MM.1S (cell line): ENCODE measurements around the gene SMURF1.

ENCODE experiments used
- DNase-seq: peaks from one replicate; pipeline ENCODE4 v3.0.0-alpha.2; 2015
- H2AFZ ChIP-seq: fragments of 300-600 bp; sonication (generic); 2 replicates; pipeline ENCODE4 v1.6.0; 2016; ENCODE audit warnings: antibody characterized with exemption, low read length
- H3F3A ChIP-seq: fragments of 300-600 bp; sonication (generic); 2 replicates; pipeline ENCODE4 v1.6.1; 2016; ENCODE audit warnings: mild to moderate bottlenecking, antibody characterized with exemption, low read length, moderate library complexity, mixed read lengths; ENCODE audit not compliant: insufficient read depth
- H3K27ac ChIP-seq: fragments of 300-600 bp; sonication (generic); 2 replicates; pipeline ENCODE4 v1.5.1; 2016; ENCODE audit warnings: mild to moderate bottlenecking, low read length
- H3K27me3 ChIP-seq: fragments of 300-600 bp; sonication (generic); replicated peaks from 2 replicates; pipeline ENCODE4 v1.6.0; 2016; ENCODE audit warnings: low read length; ENCODE audit not compliant: insufficient read depth
- H3K36me3 ChIP-seq: fragments of 300-600 bp; sonication (generic); replicated peaks from 2 replicates; pipeline ENCODE4 v1.6.1; 2016; ENCODE audit warnings: mild to moderate bottlenecking, low read length, mixed read lengths; ENCODE audit not compliant: insufficient read depth
- H3K4me1 ChIP-seq: fragments of 300-600 bp; sonication (generic); 2 replicates; pipeline ENCODE4 v1.6.1; 2016; ENCODE audit warnings: low read length, mixed read lengths
- H3K4me2 ChIP-seq: fragments of 300-600 bp; sonication (generic); 2 replicates; pipeline ENCODE4 v1.6.0; 2016; ENCODE audit warnings: low read depth, low read length
- H3K4me3 ChIP-seq: fragments of 300-600 bp; sonication (generic); 2 replicates; pipeline ENCODE4 v1.5.1; 2016; ENCODE audit warnings: low read length, mixed read lengths
- H3K79me2 ChIP-seq: fragments of 300-600 bp; sonication (generic); 2 replicates; pipeline ENCODE4 v1.6.1; 2016; ENCODE audit warnings: mixed run types, low read length, mixed read lengths
- H3K9ac ChIP-seq: fragments of 300-600 bp; sonication (generic); 2 replicates; pipeline ENCODE4 v1.6.1; 2016; ENCODE audit warnings: low read length, mixed read lengths
- H3K9me2 ChIP-seq: fragments of 300-600 bp; sonication (generic); replicated peaks from 2 replicates; pipeline ENCODE4 v1.6.1; 2016; ENCODE audit warnings: mild to moderate bottlenecking, low read length, mixed read lengths; ENCODE audit not compliant: insufficient read depth
- H3K9me3 ChIP-seq: fragments of 300-600 bp; sonication (generic); replicated peaks from 2 replicates; pipeline ENCODE4 v1.6.1; 2016; ENCODE audit warnings: mild to moderate bottlenecking, low read length, mixed read lengths; ENCODE audit not compliant: insufficient read depth
- H4K20me1 ChIP-seq: fragments of 300-600 bp; sonication (generic); 2 replicates; pipeline ENCODE4 v1.6.1; 2016; ENCODE audit warnings: mild to moderate bottlenecking, low read length, moderate library complexity, mixed read lengths; ENCODE audit not compliant: insufficient read depth
- CTCF ChIP-seq: fragments of 300-600 bp; sonication (generic); IDR thresholded peaks from 2 replicates; pipeline ENCODE4 v1.5.1; 2016; ENCODE audit warnings: antibody characterized with exemption, low read length, mixed read lengths
- EZH2 ChIP-seq: fragments of 300-600 bp; sonication (generic); optimal IDR thresholded peaks from 2 replicates; pipeline ENCODE3; 2017; ENCODE audit warnings: low read depth, mild to moderate bottlenecking, antibody characterized with exemption, low read length, mixed read lengths
- EZH2phosphoT487 ChIP-seq: fragments of 300-600 bp; sonication (generic); IDR thresholded peaks from 2 replicates; pipeline ENCODE4 v1.6.1; 2018; ENCODE audit warnings: antibody characterized with exemption, low read length

The SMURF1 gene

GRCh38 chr7:99180067-99180650, 36.3 kb upstream of the SMURF1 start:
- H3K36me3 ChIP-seq, result no peaks in the 10 kb centered on the region
- no peak overlapping the region for H3K4me2 ChIP-seq
- no peak for TF ChIP-seq EZH2phosphoT487
- no peak for TF ChIP-seq EZH2
- TF ChIP-seq CTCF, result no peak
- no peaks in the 10 kb centered on the region for H3K27me3 ChIP-seq
- H3K9ac ChIP-seq, result no peak overlapping the region
- no peak for DNase-seq
- H3K4me1 ChIP-seq, result no peaks in the 10 kb centered on the region
- no peaks in the 10 kb centered on the region for H3F3A ChIP-seq
- no peaks in the 10 kb centered on the region for H3K9me3 ChIP-seq
- no peak overlapping the region for H3K4me3 ChIP-seq
- no peaks in the 10 kb centered on the region for H3K79me2 ChIP-seq
- no peak overlapping the region for H2AFZ ChIP-seq
- H3K9me2 ChIP-seq, result no peaks in the 10 kb centered on the region
- H4K20me1 ChIP-seq, result no peaks in the 10 kb centered on the region
- H3K27ac ChIP-seq, result no peak overlapping the region

DNA sequence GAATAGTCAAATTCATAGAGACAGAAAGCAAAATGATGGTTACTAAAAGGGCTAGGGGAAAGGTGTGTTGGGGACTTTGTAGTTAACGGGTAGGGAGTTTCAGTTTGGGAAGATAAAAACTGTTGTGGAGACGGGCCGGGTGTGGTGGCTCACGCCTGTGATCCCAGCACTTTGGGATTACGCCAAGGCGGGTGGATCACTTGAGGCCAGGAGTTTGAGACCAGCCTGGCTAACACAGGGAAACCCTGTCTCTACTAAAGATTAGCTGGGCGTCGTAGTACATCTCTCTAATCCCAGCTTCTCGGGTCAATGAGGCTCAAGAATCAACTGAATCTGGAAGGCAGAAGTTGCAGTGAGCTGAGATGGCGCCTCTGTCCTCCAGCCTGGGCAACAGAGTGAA, 33.3 kb upstream of the SMURF1 start:
- H4K20me1 ChIP-seq, result no peaks in the 10 kb centered on the region
- H3K4me3 ChIP-seq, result no peak overlapping the region
- no peaks in the 10 kb centered on the region for H3F3A ChIP-seq
- no peaks in the 10 kb centered on the region for H3K27me3 ChIP-seq
- H3K4me1 ChIP-seq, result no peaks in the 10 kb centered on the region
- H2AFZ ChIP-seq, result no peak overlapping the region
- H3K9me2 ChIP-seq, result no peaks in the 10 kb centered on the region
- H3K9ac ChIP-seq, result no peak overlapping the region
- H3K79me2 ChIP-seq, result no peaks in the 10 kb centered on the region
- no peak overlapping the region for H3K27ac ChIP-seq
- H3K9me3 ChIP-seq, result no peaks in the 10 kb centered on the region
- DNase-seq, result no peak
- no peak overlapping the region for H3K4me2 ChIP-seq
- no peak for TF ChIP-seq EZH2
- H3K36me3 ChIP-seq, result no peaks in the 10 kb centered on the region

DNA sequence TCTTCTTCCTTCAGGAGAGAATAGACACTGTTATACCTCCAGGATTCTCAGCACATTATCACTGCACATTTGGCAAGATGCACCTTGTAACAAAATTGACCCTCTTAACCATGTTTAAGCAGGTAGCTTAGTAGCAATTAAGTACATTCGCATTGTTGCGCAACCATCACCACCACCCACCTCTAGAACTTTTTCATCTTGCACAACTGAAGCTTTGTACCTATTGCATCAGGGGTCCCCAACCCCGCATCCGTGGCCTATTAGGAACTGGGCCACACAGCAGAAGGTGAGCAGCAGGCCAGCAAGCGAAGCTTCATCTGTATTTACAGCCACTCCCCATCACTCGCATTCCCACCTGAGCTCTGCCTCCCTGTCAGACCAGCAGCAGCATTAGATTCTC, 29.9 kb upstream of the SMURF1 start:
- Histone ChIP-seq H3K79me2 (no peaks in the 10 kb centered on the region), H3K27me3 (no peaks in the 10 kb centered on the region), H3K36me3 (no peaks in the 10 kb centered on the region), H3K27ac (no peak overlapping the region), H3K9me2 (no peaks in the 10 kb centered on the region), H3K9me3 (no peaks in the 10 kb centered on the region), H4K20me1 (no peaks in the 10 kb centered on the region), H3K4me1 (no peaks in the 10 kb centered on the region), H3F3A (no peaks in the 10 kb centered on the region), H3K9ac (no peak overlapping the region), H3K4me3 (no peak overlapping the region), H3K4me2 (no peak overlapping the region), H2AFZ (no peak overlapping the region)
- DNase-seq, result no peak
- TF ChIP-seq EZH2phosphoT487 (no peak), EZH2 (no peak), CTCF (no peak)

DNA sequence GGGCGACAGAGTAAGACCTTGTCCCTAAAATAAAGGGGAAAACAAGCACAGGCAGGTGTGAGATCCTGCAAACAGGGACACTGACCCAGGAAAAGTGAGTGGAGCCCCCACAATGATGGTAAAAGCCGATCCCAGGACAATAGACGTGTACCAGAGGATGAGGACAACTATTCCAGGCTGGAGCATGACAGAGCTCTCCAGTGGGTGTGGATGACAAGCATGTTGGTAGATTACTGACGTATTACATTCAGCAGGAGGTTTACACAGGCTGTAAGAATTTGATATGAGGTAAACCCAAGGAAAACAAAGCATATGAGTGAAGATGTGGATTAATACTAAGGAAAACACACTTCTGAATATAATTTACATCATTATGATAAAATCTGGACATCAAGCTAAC, 27.8 kb upstream of the SMURF1 start:
- Histone ChIP-seq H3K9me2 (no peaks in the 10 kb centered on the region), H3K27me3 (no peaks in the 10 kb centered on the region), H2AFZ (no peak overlapping the region), H4K20me1 (no peaks in the 10 kb centered on the region), H3K36me3 (no peaks in the 10 kb centered on the region), H3K4me3 (no peak overlapping the region), H3K9ac (no peak overlapping the region), H3K4me2 (no peak overlapping the region), H3F3A (no peaks in the 10 kb centered on the region), H3K79me2 (no peaks in the 10 kb centered on the region), H3K27ac (no peak overlapping the region), H3K9me3 (no peaks in the 10 kb centered on the region), H3K4me1 (no peaks in the 10 kb centered on the region)
- TF ChIP-seq CTCF (no peak), EZH2phosphoT487 (no peak), EZH2 (no peak)
- no peak for DNase-seq
